ENCODE measurements around the gene GATM.
A peak's percentile ranks its signal among the peaks of the same experiment; 100 is the strongest.

GATM gene, protein sequence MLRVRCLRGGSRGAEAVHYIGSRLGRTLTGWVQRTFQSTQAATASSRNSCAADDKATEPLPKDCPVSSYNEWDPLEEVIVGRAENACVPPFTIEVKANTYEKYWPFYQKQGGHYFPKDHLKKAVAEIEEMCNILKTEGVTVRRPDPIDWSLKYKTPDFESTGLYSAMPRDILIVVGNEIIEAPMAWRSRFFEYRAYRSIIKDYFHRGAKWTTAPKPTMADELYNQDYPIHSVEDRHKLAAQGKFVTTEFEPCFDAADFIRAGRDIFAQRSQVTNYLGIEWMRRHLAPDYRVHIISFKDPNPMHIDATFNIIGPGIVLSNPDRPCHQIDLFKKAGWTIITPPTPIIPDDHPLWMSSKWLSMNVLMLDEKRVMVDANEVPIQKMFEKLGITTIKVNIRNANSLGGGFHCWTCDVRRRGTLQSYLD

DNA sequence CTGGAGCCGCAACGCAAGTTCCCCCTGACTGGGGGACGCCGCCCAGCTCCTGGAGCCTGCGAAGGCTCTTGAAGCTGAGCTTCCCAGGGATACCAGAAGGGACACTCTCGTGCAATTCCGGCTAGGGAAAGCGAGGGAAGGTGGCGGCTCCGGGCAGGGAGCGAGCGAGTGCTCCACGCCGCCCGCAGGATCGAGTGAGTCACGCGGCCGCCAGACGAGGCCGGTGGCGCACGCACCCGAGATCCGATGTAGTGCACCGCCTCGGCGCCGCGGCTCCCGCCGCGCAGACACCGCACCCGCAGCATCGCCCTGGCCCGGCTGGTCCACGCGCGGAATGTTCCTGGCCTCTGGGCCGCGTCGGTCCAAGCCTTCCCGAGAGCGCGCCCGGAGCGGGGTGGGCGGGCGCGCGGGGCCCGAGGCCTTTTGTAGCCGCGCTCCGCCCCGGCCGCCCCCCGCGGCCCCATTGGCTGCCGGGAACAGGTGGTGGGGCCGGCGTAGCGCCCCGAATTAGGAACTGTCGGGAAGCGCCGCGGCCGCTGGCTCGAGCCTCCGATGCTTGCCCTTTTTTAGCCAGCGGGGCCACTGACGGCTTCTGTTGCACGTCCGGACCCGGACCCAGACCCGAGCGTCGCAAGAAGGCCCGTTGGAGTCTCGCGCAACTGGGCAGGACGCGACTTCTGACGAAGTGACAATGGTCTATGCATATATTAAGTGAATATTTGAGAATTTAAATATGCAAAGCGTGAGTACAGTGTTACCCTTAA lies at the start of gene GATM:
Gene GATM (minus strand): TSS at position 396 of the 764 bp plus-strand sequence. CDS start 91 bp downstream, at position 305.
- DNase-seq, result peak; percentile 26

DNA sequence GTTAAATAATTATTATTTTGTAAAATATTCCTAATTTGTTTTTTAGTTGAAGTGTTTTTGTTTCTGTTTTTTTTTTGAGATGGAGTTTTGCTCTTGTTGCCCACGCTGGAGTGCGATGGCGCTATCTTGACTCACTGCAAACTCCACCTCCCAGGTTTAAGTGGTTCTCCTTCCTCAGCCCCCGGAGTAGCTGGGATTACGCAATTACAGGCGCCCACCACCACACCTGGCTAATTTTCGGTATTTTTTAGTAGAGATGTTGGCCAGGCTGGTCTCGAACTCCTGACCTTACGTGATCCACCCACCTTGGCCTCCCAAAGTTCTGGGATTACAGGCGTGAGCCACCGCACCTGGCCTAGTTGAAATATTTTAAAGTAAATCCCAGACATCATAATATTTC lies 48.7 kb upstream of the GATM start:
- DNase-seq, result no peak

DNA sequence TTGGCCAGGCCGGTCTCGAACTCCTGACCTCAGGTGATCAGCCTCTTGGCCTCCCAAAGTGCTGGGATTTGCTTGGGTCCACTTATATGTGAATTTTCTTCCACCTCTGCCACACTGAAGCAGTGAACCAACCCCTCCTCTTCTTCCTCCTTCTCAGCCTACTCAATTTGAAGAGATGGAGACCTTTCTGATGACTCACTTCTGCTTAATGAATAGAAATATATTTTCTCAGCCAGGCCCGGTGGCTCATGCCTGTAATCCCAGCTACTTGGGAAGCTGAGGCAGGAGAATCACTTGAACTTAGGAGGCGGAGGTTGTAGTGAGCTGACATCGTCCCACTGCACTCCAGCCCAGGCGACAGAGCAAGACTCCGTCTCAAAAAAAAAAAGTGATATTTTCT lies 46.8 kb upstream of the GATM start:
- DNase-seq, result no peak

DNA sequence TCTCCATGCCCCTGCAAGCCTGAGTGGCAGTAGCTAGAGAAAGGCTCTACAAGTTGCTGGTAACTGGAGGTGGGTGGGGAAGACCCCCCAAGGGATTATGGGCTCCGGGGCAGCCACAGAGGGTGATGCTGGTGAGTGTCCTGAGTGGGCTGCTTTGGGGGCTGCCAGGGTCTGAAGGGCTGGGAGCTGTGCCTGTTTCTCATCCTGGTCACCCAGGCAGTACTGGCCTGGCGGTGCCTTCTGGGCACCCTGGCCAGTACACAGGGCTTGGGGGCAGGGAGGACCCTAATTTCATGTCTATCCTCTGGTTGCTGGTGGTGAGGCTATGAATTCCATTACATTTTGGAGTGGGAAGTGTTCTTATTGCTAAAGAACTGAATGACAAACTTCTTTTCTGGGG lies 46.1 kb upstream of the GATM start:
- no peak for DNase-seq

DNA sequence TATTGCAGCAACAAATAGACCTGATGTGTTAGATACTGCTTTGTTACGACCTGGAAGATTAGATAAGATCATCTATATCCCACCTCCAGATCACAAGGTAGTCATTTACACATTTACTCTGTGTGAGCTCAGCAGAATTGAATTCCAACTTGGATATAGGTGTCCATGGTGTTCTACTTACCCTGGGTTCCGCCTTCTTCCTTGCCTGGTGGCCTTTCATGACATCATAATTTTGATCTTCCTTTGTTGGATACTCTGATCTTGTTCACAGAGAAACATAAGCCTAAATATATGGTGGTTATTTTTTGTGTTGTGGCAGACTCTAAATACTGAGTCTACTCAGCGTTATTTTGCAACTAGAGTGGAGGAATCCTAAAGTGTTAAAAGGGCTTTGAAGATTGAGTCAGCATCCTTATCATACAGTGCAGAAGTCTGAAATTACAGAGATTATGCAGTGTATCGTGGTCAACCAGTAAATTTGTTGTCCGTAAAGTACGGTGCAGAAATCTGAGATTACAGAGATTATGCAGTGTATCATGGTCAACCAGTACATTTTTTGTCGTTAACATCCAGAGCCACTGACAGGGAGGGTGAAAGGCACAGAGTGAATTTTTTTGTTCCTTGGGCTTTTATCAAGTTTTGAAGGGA lies 39.1 kb upstream of the GATM start:
- DNase-seq, result no peak

DNA sequence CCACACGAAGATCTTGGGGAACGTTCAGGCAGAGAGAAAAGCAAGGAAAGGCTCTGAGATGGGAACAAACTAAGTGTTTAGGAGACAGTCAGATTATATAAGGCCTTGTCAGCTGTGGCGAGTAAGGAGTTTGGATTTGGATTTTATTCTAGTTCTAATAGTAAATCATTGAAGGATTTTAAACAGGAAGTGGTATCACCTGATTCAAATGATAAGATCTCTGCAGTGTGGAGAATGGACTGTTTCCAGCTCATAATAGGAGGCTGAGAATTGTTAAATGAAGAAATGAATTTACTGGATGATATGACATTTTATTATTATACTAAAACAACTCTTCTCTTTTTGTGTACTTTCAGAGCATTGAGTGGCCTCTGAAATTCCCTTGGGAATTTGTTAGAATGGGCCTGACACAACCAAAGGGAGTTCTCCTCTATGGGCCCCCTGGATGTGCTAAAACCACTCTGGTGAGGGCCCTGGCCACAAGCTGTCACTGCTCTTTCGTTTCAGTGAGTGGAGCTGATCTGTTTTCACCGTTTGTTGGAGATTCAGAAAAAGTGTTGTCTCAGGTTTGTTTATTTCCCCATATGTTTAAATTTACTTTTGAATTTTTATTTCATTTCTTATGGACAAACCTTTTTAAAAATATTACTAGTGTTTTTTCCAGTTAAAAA lies 36.0 kb upstream of the GATM start:
- no peak for DNase-seq

DNA sequence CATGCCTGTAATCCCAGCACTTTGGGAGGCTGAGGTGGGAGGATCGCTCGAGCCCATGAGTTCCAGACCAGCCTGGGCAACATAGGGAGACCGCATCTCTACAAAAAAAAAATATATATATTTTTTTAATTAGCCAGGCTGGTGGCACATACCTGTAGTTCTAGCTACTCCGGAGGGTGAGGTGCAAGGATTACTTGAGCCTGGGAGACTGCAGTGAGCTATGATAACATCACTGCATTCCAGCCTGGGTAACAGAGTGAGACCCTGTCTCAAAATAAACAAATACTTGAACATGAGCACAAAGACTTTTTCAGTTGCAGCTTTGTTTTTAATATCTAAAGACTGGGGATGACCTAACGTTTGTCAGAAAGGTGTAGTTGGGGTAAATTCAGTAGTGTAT lies 31.3 kb upstream of the GATM start:
- no peak for DNase-seq

DNA sequence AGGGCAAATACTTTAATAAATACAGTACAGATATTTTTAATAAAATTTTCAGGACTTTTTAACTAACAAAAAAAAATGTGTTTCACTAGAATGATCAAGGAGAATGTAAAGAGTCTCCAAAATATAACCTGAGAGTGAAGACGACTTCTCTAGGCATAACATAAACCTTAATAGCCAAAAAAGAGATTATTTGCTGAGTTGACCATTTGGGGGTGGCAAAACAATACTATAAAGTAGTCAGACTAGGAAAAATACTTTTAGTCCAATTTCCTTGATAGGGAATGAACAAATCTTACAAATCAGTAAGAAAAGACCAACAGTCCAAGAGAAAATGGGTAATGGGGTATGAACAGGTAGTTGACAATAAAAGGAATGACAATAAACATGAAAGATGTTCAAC lies 29.4 kb upstream of the GATM start:
- DNase-seq, result no peak

DNA sequence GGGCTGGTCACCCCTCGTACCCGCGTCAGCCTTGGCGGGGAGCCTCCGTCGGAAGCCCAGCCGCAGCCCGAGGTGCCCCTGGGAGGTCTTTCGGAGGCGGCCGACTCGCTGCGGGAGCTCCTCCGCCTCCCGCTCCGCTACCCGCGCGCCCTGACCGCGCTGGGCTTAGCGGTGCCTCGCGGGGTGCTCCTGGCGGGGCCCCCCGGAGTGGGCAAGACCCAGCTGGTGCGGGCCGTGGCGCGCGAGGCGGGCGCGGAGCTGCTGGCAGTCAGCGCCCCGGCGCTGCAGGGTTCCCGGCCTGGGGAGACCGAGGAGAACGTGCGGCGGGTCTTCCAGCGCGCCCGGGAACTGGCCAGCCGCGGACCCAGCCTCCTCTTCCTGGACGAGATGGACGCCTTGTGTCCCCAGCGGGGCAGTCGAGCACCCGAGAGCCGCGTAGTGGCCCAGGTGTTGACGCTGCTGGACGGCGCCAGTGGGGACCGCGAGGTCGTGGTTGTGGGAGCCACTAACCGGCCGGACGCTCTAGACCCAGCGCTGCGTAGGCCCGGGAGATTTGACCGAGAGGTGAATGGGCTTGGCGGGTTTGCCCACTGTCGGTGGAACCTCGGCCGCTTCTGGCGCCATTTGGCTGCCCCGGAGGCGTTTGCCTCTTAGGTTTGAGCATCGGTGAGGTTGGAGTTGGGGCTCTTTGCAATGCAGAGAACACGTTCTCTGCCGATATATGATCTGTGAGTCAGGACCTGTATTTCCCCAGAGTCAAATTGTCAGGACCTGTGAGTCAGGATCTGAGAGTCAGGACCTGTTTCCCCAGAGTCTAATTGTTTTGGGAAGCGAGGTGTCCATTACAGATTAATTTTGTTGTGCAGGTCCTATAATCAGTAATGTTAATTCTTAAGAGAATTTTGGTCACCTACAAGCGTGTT lies 24.9 kb upstream of the GATM start:
- peak; percentile 23 for DNase-seq

DNA sequence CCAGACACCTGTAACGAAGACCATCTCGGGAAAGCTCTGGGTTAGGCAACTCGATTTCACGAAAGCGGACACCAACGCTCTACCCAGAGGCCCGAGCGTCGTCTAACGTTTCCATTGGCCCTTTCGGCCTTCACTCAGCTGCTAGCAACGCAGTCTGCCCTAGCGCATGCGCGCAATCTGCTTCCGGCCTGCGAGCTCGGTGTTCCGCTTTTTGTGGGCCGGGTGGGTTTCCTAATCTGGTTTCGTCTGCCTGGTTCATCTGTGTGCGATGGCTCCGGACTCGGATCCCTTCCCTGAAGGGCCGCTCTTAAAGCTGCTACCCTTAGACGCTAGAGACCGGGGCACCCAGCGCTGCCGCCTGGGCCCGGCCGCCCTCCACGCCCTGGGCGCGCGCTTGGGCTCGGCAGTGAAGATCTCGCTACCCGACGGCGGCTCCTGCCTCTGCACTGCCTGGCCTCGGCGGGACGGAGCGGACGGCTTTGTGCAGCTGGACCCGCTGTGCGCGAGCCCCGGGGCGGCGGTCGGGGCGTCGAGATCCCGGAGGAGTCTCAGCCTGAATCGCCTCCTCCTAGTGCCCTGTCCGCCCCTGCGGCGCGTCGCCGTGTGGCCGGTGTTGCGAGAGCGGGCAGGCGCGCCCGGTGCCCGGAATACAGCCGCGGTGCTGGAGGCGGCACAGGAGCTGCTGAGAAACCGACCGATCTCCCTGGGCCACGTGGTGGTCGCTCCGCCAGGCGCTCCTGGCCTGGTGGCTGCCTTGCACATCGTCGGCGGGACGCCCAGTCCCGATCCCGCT lies 24.0 kb upstream of the GATM start:
- DNase-seq, result peak; percentile 97

DNA sequence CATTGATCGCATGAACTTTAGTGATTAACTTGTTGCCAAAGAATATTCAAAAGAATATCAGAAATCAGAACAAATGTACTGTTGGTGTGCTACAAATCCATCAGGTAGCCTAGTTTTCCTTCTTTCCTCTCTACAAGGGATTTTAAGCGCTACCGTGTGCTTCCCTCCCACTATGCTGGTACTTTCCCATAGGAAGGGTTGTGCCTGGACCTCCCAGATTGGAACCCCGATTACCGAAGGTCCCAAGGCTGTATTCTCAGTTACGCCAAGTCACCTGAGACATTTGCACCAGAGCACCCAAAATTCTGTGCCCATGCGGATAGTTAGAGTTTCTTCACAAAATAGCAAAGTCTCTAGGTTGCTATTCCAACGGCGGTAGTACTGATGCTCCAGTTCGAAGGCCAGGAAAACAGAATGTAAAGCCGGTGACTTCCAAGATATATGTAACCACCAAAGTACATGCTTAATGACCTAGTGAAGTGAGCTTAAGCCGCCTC lies 23.4 kb upstream of the GATM start:
- no peak for DNase-seq

DNA sequence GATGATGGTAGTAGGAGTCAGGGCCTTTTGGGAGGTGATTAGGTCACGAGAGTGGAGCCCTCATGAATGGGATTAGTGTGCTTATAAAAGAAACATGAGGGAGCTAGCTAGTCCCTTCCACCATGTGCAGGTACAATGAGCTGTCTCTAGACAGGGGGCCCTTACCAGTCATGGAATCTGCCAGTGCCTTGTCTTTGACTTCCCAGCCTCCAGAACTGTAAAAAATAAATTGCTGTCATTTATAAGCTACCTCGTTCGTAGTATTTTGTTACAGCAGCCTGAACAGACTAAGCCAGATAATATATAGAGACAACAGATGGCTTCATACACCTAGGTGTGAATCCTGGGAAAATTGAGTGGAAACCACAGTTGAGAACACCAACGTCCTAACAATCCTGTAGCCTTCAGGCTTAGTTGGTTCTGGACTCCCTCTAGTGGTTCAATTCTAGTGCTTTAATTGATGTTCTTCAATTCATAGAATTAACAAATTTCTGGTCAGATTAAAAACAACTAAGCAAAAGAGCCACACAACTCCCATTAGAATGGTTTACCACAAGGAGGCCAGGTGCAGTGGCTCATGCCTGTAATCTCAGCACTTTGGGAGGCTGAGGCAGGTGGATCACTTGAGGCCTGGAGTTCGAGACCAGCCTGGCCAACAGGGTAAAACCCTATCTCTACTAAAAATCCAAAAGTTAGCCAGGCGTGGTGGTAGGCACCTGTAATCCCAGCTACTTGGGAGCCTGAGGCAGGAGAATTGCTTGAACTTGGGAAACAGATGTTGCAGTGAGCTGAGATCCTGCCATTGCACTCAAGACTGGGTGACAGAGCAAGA lies 21.3 kb upstream of the GATM start:
- DNase-seq, result peak; percentile 66

DNA sequence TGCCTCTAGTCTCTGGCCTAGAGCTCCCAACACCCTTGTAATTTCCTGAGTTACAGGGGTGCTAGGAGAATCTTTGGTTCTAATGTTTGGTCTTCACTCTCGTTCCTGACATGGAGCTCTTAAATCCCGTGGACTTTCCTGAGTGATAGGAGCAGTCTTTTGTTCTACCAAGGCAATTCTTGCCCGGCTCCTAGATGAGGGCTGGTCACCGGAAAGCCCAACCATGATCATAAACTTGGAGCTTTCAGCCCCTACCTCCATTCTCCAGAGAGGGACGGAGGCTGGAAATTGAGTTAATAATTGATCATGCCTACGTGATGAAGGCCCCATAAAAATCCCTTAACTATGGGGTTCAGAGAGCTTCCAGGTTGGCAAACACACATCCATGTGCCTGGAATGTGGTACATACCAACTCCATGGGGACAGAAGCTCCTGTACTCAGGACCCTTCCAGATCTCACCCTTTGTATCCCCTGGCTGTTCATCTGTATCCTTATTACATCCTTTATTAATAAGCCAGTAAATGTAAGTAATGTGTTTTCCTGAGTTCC lies 18.8 kb upstream of the GATM start:
- DNase-seq, result no peak

DNA sequence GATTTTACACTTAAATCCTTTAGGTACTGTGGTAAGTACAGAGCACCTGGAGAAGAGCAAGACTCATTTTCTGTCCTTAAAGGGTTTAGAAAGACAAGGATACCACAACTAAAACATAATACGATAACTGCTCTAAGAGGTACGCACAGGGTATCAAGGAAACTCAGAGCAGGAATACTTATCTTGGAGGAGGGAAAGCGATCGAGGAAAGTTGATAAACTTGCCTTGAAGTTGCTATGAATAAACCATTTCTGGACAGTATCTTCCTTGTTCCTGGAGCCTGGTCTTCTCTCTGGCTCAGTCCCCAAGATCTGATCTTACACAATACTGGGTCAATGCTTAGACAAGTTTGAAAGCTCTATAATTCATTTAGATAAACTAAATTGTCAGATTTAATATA lies 17.6 kb upstream of the GATM start:
- no peak for DNase-seq

DNA sequence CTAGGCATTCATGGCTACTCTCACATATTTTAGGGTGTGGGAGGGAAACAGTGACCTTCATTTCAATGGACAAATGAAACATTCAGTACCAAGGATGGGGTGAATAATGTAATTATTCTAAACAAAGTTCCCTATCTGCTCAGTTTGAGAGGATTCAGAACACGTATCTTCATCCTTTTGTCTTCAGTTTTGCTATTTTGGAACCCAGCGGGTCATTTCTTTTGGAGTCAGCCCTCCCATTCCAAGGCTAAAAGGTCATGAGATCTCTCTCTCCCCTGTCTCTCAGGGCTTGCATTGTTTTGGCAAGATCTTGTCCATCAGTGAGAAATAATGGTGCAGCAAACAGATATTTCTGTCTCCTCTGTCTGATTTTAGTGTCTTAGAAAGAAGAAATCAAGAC lies 16.3 kb upstream of the GATM start:
- DNase-seq, result no peak

DNA sequence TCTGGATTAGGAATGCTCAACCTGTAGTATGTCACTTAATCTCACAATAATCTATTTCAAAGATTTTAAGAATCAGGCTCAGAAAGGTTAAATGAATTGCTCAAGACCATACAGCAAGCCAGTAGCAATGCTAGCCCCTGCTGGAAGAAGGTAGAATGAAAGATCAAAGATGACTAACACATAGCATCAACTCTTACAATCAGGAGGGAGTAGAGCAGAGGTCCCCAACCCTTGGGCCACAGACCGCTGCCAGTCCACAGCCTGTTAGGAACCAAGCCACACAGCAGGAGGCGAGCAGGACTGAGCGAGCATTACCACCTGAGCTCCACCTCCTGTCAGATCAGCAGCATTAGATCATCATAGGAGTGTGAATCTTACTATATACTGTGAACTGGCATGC lies 15.5 kb upstream of the GATM start:
- DNase-seq, result no peak

DNA sequence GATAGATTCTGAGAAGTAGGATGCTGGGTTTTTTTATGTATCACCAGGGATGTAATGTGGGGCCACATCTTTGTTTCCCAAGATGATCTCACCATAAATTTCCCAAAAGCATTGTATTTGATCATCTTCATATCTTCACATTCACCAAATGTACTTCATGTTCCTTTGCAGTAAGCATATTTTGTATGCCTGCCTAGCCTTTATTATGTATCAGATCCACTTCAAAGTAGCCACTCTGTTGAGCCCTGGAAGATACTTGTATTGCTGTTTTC lies 14.2 kb upstream of the GATM start:
- no peak for DNase-seq

DNA sequence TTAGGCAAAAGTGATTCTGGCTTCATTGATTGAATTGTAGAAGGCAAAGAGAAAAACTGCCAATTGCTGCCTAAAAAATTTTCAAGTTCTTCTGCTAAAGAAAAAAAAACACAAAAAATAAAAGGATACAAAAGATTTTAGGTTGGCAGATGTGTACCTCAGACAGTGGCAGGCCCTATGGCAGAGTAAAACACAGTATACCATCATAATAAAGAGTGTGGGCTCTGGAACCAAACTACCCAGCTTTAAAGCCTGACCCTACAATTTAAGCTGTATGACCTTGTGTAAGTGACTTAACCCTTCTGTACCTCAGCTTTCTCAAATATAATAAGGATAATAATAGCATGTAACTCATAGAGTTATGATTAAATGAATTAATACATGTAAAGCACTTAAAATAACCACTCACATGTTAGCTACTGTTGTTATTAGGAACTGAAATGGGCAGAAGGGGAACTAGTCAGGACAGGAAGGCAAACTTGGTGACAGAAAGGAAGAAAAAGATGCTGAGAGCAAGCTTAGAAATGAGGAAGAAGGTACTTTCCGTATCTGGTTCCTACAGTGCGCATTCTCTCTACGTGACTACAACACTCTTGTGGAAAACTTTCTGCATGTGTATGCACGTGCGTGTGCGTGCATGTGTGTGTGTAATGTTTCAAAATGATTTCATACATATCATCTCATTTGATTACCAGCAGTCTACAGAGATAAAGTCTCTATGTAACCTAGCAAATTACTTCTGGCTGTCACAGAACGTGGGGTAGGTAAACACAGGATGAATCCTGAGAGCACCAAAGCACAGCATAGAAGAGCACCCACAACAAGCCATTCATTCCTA lies 13.6 kb upstream of the GATM start:
- DNase-seq, result no peak

DNA sequence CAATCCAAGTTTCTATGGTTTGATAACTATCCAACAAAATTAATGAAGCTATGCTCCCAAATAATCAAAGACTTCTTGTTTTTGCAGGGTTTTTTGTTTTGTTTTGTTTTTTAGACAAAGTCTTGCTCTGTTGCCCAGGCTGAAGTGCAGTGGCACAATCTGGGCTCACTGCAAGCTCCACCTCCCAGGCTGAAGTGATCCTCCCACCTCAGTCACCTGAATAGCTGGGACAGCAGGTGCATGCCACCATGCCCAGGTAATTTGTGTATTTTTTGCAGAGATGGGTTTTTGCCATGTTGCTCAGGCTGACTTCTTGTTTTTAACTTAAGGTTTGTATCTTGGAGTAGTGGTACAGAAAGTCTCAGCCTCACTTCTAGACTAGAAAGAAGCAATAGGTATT lies 11.0 kb upstream of the GATM start:
- DNase-seq, result no peak

Measured in CD4-positive, alpha-beta T cell treated with Interleukin-17A for 1 hour (primary cell).